ENCODE data around the gene MOB3B.
"Not testable (repeated sequence)": the region's sequence is repeated elsewhere in the genome, so short reads cannot be mapped to it uniquely, and the experiment has no call there.

MOB3B gene

DNA sequence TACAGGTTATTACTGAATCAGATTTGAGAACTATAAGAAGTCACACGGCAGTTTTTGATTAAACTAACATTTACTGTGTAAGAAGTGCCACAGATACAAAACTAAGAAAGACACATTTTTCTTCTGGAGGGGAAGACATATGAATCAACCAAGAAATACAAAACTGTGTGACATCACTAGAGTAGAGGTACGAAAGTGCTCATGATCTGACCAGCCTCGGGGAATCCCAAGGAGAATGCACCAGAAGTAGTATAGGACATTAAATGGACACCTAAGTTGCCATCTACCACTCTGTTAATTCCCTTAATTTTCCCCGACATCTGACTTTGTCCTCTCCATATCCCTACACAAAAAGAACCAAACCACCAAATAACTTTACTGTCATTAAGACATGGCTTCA is 10.8 kb downstream of the MOB3B start:
- H3K27ac Mint-ChIP-seq, result no peak overlapping the region
- DNase-seq (ENCODE audit: low spot score in 2 of 2) (no peak), ATAC-seq (ENCODE audit: low read depth) (no peak)
- no peak overlapping the region for H3K4me3 Mint-ChIP-seq
- H3K4me1 Mint-ChIP-seq, result peaks cover 34% of the 10 kb centered on the region
- H3K36me3 Mint-ChIP-seq, result peaks cover 15% of the 10 kb centered on the region
- H3K9me3 Mint-ChIP-seq, result no peaks in the 10 kb centered on the region
- H3K27me3 Mint-ChIP-seq, result no peaks in the 10 kb centered on the region

DNA sequence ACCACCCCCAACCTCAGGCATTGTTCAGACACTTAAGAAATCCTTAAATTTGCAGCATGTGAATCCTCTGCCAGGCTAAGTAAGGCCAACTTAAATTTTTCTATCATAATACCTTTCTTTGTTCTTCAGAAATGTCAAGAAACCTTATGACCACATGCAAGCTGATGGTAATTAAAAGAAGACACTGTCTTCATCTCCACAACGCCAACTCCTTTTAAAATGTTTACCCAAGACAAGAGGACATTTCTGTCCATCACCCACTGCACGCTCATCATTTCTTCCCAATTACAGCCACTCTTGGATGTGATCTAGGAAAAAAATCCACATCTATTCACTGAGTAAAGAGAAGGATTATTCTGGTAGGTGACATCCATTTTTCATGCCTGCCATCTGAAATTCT is 11.6 kb downstream of the MOB3B start:
- Mint-ChIP-seq H3K36me3 (peaks cover 17% of the 10 kb centered on the region), H3K27me3 (no peaks in the 10 kb centered on the region), H3K4me3 (no peak overlapping the region), H3K27ac (no peak overlapping the region), H3K4me1 (peaks cover 38% of the 10 kb centered on the region), H3K9me3 (no peaks in the 10 kb centered on the region)
- no peak for DNase-seq (ENCODE audit: low spot score in 2 of 2)
- no peak for ATAC-seq (ENCODE audit: low read depth)

DNA sequence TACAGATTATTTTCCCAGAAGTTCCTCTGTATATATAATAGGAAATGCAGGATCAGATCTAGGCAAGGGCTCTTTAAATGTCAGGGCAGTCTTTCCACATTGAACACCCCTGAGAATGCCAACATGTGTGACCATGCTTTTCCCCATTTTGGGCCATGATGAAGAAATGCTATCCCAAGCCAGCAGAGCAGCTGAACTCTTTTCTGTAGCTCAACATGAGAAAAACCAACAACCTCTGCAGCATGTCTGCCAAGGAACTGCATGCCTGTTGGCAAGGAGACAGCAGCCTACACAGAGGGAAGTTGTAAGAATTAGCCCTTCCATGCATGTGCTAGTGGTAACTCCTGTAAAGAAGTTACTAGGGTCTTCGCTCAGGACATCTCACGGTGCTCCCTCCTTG is 15.1 kb downstream of the MOB3B start:
- Mint-ChIP-seq H3K4me1 (peaks cover 34% of the 10 kb centered on the region), H3K27me3 (no peaks in the 10 kb centered on the region), H3K27ac (no peak overlapping the region), H3K4me3 (no peak overlapping the region), H3K9me3 (no peaks in the 10 kb centered on the region), H3K36me3 (peaks cover 15% of the 10 kb centered on the region)
- ATAC-seq (ENCODE audit: low read depth) (no peak), DNase-seq (ENCODE audit: low spot score in 2 of 2) (no peak)

DNA sequence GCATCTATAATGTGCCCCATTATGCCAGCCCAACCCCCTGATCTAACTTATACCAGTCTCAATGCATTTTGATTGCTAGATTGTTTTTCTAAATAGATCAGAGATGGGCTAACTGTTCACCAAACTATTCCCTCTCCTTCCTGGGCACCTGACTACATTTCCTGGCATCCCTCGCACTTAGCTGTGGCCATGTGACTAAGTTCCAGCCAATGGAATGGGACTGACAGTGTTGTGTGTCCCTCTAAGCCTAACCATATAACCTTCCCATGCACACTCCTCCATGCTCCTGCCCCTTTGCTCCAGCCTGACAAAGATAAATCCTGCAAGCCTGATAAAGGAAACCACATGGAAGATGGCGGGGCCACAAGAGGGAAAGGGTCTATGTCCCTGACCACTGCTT is 17.8 kb downstream of the MOB3B start:
- DNase-seq (ENCODE audit: low spot score in 2 of 2), result no peak
- Mint-ChIP-seq H3K36me3 (peaks cover 13% of the 10 kb centered on the region), H3K27me3 (no peaks in the 10 kb centered on the region), H3K4me3 (no peak overlapping the region), H3K27ac (no peak overlapping the region), H3K9me3 (no peaks in the 10 kb centered on the region), H3K4me1 (peaks cover 26% of the 10 kb centered on the region)
- no peak for ATAC-seq (ENCODE audit: low read depth)

DNA sequence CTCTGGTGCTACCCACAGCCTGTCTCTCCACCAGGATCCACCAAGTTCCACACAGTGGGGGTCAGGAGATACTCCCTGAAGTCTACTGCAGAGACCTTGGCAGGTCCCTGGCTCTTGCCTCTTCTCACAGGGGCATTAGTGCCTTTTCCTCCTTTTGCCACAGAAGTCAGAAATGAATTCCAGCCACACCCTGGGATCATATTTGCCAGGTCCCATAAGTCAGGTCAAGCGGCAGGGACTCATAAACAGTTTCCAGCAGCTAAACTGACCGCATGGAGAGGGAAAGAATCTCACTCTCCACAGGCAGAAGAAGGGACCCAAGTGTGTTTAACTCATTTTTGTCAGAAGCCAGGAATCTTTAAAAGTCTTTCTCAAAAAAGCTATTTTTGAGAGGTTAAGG is 18.8 kb downstream of the MOB3B start:
- no peak overlapping the region for H3K4me3 Mint-ChIP-seq
- peaks cover 26% of the 10 kb centered on the region for H3K4me1 Mint-ChIP-seq
- ATAC-seq (ENCODE audit: low read depth), result no peak
- H3K9me3 Mint-ChIP-seq, result no peaks in the 10 kb centered on the region
- H3K27ac Mint-ChIP-seq, result peak overlapping the region; percentile 54
- H3K27me3 Mint-ChIP-seq, result no peaks in the 10 kb centered on the region
- no peak for DNase-seq (ENCODE audit: low spot score in 2 of 2)
- peaks cover 12% of the 10 kb centered on the region for H3K36me3 Mint-ChIP-seq

DNA sequence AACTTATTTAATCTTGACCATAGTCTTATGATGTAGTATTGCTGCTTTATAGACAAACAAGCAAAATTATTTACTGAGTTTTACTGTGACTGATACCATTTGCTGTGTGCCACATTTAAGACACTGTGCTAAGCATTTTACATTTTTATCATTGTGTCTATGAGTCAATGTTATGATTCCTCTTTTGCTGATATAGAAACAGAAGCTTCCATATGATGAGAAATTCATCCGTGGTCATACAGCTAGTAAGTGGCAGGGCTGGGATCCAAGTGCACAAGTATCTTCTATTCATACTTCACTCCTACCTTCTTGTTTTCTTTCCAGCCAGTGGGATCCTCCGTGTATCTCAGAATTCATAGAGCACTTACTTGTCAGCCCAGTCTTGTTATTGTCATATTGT is 22.6 kb downstream of the MOB3B start:
- Mint-ChIP-seq H3K9me3 (peaks cover 1% of the 10 kb centered on the region), H3K27ac (no peak overlapping the region), H3K36me3 (peaks cover 14% of the 10 kb centered on the region), H3K4me1 (peaks cover 32% of the 10 kb centered on the region), H3K4me3 (no peak overlapping the region), H3K27me3 (no peaks in the 10 kb centered on the region)
- DNase-seq (ENCODE audit: low spot score in 2 of 2), result no peak
- ATAC-seq (ENCODE audit: low read depth), result no peak

DNA sequence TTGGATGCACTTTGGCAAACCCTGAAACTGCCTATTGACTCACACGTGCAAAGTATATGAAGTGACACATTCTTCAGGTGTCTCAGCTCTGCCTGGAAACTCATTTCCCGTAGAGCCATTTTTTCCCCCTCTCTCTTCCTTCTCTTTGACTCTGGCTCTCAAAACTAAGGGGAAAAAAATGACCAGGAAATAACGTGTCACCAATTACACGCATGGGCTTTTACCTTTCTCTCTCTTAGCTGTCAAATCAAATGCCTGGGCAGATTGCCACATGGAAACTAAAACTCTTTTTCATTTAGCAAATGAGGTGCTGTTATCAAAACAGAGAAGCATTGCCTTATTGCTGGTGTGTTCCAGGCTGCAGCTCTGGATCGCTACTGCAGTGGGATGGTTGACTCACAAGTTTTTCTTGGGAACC is 23.9 kb downstream of the MOB3B start:
- Mint-ChIP-seq H3K9me3 (peaks cover 1% of the 10 kb centered on the region), H3K36me3 (peaks cover 14% of the 10 kb centered on the region), H3K27ac (peak overlapping the region; percentile 58), H3K4me1 (peaks cover 40% of the 10 kb centered on the region), H3K27me3 (no peaks in the 10 kb centered on the region), H3K4me3 (no peak overlapping the region)
- DNase-seq (ENCODE audit: low spot score in 2 of 2) (no peak), ATAC-seq (ENCODE audit: low read depth) (no peak)

DNA sequence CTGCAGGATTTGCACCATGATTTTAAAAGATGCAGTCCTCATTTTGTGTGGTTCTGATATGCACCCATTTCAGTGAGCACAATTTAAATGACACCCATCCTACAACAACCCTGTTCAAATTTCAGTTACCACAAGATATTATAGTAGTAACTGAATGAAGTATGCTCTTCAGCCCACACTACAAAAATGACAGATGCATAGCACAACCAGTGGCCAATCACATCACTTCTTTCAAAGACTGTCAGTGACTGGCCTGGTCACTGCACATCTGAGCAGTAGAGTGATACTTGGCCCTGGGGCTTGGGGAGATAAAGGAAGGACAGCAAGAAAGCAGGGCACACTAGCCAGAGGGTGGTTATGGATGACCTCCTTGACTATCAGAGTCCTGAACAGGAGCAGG is 25.4 kb downstream of the MOB3B start:
- no peak overlapping the region for H3K4me3 Mint-ChIP-seq
- peaks cover 14% of the 10 kb centered on the region for H3K36me3 Mint-ChIP-seq
- no peaks in the 10 kb centered on the region for H3K27me3 Mint-ChIP-seq
- peaks cover 42% of the 10 kb centered on the region for H3K4me1 Mint-ChIP-seq
- ATAC-seq (ENCODE audit: low read depth), result no peak
- H3K9me3 Mint-ChIP-seq, result peaks cover 1% of the 10 kb centered on the region
- no peak for DNase-seq (ENCODE audit: low spot score in 2 of 2)
- H3K27ac Mint-ChIP-seq, result peak overlapping the region; percentile 14

DNA sequence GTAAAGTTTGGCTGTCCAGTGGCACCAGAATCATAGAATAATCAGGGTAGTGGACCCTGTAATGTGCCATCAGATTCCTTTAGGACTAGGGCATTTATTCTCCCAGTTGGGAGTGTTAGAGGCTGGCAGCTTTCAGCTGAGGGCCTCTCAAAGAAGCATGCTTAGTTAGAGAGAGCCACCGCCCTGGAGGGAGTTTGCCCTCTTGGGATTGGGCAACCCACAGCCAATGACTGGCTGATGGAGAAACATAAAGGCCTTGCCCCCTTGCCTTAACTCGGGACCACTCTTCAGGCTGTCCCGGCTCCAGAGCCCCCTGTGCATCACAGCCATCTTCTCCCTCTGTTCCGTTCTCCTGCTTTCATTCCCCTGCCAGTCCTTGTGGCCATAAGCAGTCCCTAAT is 26.0 kb downstream of the MOB3B start:
- Mint-ChIP-seq H3K27ac (peak overlapping the region; percentile 14), H3K9me3 (peaks cover 1% of the 10 kb centered on the region), H3K36me3 (peaks cover 14% of the 10 kb centered on the region), H3K4me1 (peaks cover 42% of the 10 kb centered on the region), H3K27me3 (no peaks in the 10 kb centered on the region), H3K4me3 (no peak overlapping the region)
- DNase-seq (ENCODE audit: low spot score in 2 of 2) (no peak), ATAC-seq (ENCODE audit: low read depth) (no peak)

DNA sequence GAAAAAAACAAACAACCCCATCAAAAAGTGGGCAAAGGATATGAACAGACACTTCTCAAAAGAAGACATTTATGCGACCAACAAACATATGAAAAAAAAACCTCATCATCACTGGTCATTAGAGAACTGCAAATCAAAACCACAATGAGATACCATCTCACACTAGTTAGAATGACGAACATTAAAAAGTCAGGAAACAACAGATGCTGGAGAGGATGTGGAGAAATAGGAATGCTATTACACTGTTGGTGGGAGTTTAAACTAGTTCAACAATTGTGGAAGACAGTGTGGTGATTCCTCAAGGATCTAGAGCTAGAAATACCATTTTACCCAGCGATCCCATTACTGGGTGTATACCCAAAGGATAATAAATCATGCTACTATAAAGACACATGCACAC is 28.7 kb downstream of the MOB3B start:
- not testable (repeated sequence) for H3K27me3 Mint-ChIP-seq; DNase-seq (ENCODE audit: low spot score in 2 of 2); H3K4me3 Mint-ChIP-seq; H3K36me3 Mint-ChIP-seq; H3K27ac Mint-ChIP-seq; ATAC-seq (ENCODE audit: low read depth); H3K9me3 Mint-ChIP-seq
- H3K4me1 Mint-ChIP-seq, result peaks cover 42% of the 10 kb centered on the region

DNA sequence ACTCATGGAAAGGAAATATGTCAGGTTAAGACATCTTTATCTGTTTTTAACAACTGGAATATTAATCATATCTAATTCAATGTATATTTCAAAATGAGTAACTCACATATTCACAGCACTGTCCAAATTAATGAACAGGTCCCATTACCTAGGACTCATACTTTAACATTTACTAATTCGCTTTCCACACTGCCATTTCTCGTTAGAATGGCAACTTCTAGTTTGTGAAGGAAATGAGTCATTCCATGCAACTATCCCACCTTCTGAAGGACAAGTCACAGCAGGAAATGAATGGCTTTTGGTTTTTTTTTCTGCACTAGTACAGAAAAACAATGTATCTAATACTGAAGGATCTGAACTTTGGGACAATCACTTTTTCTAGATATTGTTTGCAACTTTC is 30.2 kb downstream of the MOB3B start:
- H3K27ac Mint-ChIP-seq, result no peak overlapping the region
- H3K4me3 Mint-ChIP-seq, result no peak overlapping the region
- ATAC-seq (ENCODE audit: low read depth), result no peak
- no peaks in the 10 kb centered on the region for H3K36me3 Mint-ChIP-seq
- H3K9me3 Mint-ChIP-seq, result no peaks in the 10 kb centered on the region
- DNase-seq (ENCODE audit: low spot score in 2 of 2), result no peak
- H3K4me1 Mint-ChIP-seq, result peaks cover 34% of the 10 kb centered on the region
- H3K27me3 Mint-ChIP-seq, result no peaks in the 10 kb centered on the region

DNA sequence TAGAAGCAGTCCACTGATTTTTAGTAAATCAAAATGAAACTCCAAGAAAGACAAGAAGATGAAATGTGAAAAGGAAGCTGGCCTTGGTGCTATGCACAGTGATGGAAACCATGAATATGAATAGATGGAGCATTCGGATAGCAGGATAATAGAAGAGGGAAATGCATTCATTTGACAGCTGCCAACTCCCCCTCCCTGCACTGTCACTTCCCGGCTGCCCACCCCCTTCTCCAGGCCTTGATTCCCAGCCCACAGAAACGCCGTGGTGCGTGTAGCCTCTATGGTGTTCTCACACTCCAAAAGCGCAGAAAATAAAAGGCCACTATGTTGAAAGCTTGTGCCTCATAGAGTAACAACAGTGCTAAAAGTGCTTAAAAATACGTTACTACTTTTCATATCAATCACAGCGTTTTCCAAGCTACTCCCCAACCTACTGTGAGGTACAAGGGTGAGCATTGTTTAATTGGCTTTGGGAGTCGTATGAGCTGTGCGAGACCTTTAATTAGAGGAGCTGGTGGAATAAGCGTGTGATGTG is 31.7 kb downstream of the MOB3B start:
- DNase-seq (ENCODE audit: low spot score in 2 of 2) (no peak), ATAC-seq (ENCODE audit: low read depth) (no peak)
- Mint-ChIP-seq H3K27ac (no peak overlapping the region), H3K4me1 (peaks cover 27% of the 10 kb centered on the region), H3K9me3 (peaks cover 4% of the 10 kb centered on the region), H3K4me3 (no peak overlapping the region), H3K27me3 (no peaks in the 10 kb centered on the region), H3K36me3 (peaks cover 4% of the 10 kb centered on the region)

DNA sequence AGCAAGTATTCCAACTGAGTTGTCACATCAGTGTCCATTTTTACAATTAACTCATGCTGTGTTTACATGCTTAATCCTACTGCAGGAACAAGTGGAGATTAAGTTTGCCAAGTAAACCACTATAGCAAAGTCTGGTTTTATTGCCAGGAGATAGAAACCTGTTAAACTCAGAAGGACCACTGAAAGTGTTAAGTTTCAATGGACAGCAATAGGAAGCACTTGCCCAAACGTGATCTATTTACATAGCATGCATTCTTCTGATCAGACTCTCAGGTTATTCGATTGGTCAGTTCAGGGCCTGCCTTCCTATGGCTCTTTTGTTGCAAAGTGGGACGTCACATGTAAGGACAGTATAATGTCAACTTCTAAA is 33.5 kb downstream of the MOB3B start:
- ATAC-seq (ENCODE audit: low read depth) (no peak), DNase-seq (ENCODE audit: low spot score in 2 of 2) (no peak)
- H3K4me3 Mint-ChIP-seq, result no peak overlapping the region
- peaks cover 5% of the 10 kb centered on the region for H3K36me3 Mint-ChIP-seq
- peaks cover 22% of the 10 kb centered on the region for H3K4me1 Mint-ChIP-seq
- no peaks in the 10 kb centered on the region for H3K27me3 Mint-ChIP-seq
- H3K27ac Mint-ChIP-seq, result no peak overlapping the region
- peaks cover 4% of the 10 kb centered on the region for H3K9me3 Mint-ChIP-seq

DNA sequence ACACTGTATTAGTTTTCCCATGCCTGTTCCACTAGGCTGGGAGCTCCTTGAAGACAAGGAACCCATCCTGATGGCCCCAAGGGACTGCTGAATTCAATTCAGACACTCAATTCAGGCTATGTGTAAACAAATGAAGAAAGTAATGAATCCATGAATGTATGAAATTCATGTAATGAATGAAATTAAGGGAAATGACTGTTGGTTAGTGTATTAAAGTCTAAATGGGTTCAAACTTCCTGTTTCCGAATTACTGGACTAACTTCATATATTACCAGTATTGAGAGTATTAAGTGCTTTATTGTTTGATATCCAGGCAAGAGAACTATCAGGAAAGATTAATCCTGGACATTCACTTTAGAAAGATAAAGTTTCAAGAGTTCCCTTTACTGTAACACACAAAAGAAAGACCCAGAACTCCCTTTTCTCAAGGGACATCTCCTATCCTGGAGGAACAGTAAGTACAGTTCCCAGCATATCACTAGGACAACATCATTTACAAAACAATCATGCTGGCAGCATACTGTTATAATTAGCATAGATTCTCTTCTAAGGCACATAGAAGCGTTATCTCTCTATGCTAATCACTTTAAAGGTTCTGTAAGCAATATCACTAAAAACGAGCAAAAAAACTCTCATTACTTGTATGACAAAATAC is 34.0 kb downstream of the MOB3B start:
- Mint-ChIP-seq H3K4me1 (peaks cover 20% of the 10 kb centered on the region), H3K9me3 (peaks cover 4% of the 10 kb centered on the region), H3K4me3 (no peak overlapping the region), H3K27ac (no peak overlapping the region), H3K27me3 (no peaks in the 10 kb centered on the region), H3K36me3 (peaks cover 5% of the 10 kb centered on the region)
- ATAC-seq (ENCODE audit: low read depth) (no peak), DNase-seq (ENCODE audit: low spot score in 2 of 2) (no peak)

DNA sequence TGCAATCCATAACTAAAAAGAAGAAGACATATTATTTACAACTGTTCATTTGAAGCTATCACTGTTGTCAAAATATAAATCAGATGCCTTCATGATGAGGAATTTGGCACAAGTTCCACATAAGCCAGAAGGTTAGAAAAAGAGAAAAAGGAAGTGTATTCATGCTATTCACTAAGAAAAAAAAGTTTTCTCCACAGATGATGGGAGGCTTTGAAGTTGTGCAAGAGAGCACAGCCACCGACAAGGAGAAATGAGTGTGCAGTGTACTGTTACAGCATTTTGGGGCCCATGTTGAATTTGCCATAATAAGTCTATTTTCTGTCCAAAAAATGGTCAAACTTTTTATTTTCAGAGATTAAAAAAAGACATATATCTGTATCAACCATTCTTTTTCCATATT is 38.5 kb downstream of the MOB3B start:
- Mint-ChIP-seq H3K27ac (peak overlapping the region; percentile 19), H3K4me1 (peaks cover 44% of the 10 kb centered on the region), H3K9me3 (peaks cover 4% of the 10 kb centered on the region), H3K4me3 (no peak overlapping the region), H3K36me3 (peaks cover 5% of the 10 kb centered on the region), H3K27me3 (no peaks in the 10 kb centered on the region)
- ATAC-seq (ENCODE audit: low read depth) (peak; percentile 85), DNase-seq (ENCODE audit: low spot score in 2 of 2) (no peak)

Measured in memory B cell (primary cell).